Measurements from ENCODE around the gene SLC2A14.
A peak's percentile ranks its signal among the peaks of the same experiment; 100 is the strongest.
"Not testable (repeated sequence)": the region's sequence is repeated elsewhere in the genome, so short reads cannot be mapped to it uniquely, and the experiment has no call there.

The SLC2A14 gene

DNA sequence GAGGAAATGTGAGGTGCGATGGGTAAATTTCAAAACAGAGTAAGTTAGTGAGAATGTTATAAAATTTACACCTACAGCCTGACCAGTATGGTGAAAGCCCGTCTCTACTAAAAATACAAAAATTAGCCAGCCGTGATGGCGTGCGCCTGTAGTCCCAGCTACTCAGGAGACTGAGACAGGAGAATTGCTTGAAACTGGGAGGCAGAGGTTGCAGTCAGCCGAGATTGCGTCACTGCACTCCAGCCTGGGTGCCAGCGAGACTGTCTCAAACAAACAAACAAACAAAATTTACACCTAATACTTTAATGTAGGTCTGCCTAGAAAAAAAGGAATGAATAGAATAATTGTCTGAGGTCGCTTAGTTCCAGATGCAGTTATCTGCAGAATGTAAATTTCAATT is 37.6 kb downstream of the SLC2A14 start:
- DNase-seq (ENCODE audit: low spot score), result no peak

DNA sequence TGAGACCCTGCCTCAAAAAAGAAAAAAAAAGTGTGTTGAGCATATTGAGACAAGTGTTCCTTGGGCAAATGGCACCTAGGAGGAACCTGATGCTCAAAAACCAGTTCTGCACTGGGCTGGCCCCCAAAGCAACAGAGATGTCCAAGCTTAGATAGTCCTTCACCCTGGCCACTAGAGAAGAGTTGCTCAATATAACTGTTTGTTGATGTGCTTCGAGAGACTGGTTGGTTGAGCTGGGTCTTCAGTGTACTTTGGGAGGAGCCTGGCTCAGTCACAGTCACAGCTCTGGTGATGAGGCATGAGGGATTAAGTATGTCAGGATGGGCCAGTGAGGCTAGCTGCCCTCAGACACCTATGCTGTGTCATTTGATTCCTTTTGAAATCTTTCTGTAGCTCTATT is 38.0 kb downstream of the SLC2A14 start:
- FAIRE-seq, result no peak
- DNase-seq (ENCODE audit: low spot score), result no peak

More for the DNA sequence above, 37.6 kb downstream of the SLC2A14 start:
- no peak for FAIRE-seq

DNA sequence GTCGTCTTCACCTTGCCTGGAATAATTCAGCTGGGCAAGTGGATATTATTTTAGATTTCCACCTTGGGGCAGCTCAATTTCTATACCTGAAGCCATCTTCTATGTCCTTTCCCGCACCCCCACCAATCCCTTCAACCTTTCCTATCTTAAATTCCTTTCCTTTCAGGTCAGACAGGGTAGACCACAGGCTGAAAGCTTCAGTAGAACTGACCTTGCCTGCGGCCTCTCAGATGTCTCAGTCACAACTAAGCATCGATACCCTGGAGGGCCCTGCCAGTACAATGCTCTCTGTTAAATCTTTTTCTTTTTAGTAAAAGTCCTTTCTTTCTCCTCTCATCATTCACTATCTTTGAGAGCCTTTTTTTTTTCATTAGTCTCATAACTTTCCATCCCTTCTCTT is 38.9 kb downstream of the SLC2A14 start:
- FAIRE-seq, result no peak
- no peak for DNase-seq (ENCODE audit: low spot score)

DNA sequence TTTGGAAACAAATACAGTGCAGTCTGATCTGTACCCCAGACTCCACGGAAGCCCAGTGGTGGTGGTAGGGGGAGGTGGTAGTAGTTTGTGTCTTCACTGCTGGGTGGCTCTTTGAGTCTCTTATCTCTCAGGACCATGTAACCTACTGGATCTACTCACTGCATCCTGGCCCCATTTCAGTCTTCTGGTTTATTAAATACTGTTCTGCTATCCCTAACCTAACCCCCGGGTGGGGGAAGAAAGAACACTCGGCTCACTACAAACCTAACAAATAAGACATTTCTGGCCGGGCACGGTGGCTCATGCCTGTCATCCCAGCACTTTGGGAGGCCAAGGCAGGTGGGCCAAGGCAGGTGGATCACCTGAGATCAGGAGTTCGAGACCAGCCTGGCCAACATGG is 39.5 kb downstream of the SLC2A14 start:
- not testable (repeated sequence) for FAIRE-seq; DNase-seq (ENCODE audit: low spot score)

DNA sequence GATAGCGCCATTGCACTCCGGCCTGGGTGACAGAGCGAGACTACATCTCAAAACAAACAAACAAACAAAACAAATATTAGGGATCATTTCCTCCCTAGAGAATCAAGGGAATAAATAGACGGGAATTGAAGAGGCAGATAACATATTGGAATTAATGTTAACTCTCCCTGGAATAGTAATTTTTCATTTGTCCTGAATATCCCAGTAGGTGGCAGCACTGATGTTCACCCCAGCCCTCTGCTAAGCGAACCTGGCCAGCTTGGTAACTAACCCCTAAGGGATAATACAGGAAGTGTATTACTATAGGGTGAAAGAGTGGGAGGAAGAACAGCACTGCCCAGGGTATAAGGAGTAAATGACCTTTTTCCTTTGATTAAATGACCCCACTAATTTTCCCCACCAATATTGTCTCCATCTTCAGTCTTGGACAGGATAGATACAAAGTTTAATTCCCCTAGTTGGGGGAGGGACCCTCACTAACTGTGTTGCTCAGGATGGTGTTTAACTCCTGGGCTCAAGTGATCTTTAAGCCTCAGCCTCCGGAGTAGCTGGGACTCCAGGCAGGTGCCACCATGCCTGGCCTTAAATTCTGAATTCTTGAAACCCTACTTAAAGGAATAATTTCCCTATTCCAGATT is 40.5 kb downstream of the SLC2A14 start:
- peak; percentile 73 for DNase-seq (ENCODE audit: low spot score)
- FAIRE-seq, result peak; percentile 76

DNA sequence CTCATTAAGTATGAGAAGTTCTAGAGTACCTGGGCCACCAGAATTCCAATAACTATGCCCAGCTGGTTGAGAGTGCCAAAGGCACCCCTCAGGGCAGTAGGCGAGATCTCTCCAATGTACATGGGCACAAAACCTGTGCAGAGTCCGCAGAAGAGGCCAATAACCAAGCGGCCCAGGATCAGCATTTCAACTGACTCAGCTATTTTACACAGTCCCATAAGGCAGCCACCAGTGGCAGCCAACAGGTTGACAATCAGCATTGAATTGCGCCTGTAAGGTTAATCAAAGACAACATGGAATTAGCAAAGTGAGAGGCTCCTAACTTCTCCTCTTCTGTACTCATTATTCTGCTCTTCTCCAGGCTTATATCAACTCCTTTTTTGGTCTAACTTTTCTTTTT is 43.0 kb downstream of the SLC2A14 start:
- not testable (repeated sequence) for FAIRE-seq; DNase-seq (ENCODE audit: low spot score)

DNA sequence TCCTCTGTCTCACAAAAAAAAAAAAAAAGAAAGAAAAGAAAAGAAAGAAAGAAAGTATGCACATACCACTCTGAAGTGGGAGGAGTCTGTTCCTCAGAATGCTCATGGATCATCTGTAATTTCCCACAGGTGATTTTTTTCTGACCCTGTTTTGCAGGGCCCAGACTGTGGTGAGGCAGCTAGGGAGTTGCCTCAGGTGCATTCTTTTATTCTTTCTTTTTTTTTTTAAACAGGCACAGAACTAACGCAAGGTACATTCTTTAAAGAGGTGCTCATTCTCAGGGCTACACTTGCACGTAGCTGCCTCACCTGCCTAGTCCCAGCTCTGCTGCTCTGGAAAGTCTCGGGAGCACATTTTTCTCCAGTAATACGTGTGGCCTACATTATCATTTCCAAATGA is 47.0 kb downstream of the SLC2A14 start:
- not testable (repeated sequence) for DNase-seq (ENCODE audit: low spot score); FAIRE-seq

DNA sequence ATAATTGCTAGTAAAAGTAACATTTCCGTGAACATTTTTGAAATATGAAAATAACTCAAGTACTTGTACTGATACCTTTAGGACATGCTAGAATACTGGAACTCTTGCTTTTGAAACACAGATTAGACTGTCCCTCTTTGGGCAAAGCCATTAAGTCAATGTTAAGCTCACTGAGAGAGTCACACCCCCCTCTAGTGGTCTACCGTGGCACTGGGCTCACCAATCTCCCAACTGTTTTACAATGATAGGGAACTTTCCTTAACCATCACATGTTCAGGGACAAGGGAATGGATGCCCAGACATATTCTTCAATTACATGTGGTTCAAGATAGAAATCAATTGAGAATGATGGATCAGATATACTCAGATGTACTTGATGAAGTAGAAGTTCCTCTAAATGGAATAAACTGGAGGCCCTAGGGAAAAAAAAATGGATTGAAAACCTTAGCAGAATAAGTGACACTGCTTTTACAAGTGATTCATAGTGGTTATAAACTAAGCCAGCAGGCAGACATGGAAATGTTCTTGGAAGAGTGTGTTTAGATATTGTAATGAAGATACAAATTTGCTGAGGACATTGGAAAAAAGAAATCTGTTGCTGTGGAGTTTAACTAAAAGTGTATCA is 65.7 kb downstream of the SLC2A14 start:
- peak; percentile 84 for DNase-seq (ENCODE audit: low spot score)
- peak; percentile 61 for FAIRE-seq

DNA sequence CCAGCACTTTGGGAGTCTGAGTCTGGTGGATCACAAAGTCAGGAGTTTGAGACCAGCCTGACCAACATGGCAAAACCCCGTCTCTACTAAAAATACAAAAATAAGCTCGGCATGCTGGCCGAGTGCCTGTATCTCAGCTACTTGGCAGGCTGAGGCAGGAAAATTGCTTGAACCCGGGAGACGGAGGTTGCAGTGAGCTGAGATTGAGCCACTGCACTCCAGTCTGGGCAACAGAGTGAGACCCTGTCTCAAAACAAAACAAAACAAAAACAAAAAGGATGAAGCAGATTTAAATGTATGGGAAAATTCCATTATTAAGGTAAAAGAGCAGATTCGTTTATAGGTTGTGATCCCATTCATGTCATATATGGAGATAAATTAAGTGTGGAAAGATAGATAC is 66.4 kb downstream of the SLC2A14 start:
- not testable (repeated sequence) for DNase-seq (ENCODE audit: low spot score); FAIRE-seq

DNA sequence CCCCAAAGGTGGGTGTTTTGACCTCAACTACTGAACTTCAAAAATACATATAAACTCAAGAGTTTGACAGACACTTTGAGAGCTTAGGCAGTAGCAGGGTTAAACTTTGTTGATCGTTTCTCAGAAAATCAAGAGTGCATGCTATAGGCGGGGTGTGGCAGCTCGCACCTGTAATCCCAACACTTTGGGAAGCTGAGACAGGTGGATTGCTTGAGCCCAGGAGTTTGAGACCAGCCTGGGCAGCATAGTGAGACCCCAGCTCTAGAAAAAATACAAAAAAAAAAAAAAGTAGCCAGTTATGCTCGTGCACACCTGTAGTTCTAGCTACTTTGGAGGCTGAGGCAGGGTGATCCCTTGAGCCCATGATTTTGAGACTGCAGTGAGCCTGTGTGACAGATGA is 71.3 kb downstream of the SLC2A14 start:
- FAIRE-seq (no peak), DNase-seq (ENCODE audit: low spot score) (no peak)

DNA sequence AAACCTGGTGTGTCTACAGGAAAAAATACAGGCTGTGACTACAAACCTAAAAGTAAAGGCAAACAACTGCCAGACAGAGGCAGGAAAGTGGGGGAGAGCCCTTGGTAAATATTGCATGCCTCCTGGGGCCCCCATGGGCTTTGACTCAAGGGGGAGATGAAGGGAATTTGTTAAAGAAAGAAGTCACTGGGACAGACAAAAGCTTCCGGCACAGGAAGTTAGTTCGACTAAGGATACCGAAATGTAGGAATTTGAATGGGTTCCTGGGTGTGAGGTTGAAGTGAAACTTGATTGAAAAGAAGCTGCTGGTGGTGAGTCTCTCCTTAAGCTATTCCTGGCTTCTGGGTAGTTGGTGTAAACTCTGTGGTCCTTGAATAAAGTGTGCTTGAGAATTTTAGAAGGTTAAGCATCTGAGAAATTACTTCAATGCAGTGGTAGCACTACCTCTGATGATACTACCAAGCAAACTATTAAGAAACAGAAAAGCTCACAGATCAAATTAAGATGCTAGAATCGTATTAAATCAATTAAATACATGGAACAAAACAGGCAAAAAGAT is 73.9 kb downstream of the SLC2A14 start:
- peak; percentile 72 for FAIRE-seq
- not testable (repeated sequence) for DNase-seq (ENCODE audit: low spot score)

DNA sequence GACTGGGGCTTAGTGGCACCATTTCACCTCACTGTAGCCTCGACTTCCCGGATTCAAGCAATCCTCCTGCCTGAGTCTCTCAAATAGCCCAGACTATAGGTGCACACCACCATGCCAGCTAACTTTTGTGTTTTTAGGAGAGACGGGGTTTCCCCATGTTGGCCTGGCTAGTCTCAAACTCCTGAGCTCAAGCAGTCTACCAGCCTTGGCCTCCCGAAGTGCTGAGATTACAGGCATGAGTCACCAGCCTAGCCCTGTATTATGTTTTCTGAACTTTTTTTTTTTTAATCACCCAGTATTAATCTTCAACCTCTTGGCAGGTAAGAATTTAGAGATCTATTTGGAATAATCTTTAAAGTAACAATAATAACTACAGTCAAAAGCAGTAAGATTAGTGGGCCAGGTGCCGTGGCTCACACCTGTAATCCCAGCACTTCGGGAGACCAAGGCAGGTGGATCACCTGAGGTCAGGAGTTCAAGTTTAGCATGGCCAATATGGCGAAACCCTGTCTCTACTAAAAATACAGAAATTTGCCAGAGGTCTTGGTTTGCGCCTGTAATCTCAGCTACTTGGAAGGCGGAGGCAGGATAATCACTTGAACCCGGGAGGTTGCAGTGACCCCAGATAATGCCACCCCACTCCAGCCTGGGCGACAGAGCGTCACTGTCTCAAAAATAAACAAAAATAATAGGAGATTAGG is 74.9 kb downstream of the SLC2A14 start:
- no peak for DNase-seq (ENCODE audit: low spot score)

DNA sequence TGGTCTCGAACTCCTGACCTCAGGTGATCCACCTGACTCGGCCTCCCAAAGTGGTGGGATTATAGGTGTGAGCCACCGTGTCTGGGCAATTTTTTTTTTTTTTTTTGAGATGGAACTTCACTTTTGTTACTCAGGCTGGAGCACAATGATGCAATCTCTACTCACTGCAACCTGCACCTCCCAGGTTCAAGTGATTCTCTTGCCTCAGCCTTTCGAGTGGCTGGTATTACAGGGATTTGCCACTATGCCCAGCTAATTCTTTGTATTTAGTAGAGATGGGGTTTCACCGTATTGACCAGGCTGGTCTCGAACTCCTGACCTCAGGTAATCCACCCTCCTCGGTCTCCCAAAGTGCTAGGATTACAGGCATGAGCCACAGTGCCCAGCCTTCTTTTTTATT is 75.4 kb downstream of the SLC2A14 start:
- FAIRE-seq, result not testable (repeated sequence)

More for the DNA sequence above, 74.9 kb downstream of the SLC2A14 start:
- FAIRE-seq, result no peak

DNA sequence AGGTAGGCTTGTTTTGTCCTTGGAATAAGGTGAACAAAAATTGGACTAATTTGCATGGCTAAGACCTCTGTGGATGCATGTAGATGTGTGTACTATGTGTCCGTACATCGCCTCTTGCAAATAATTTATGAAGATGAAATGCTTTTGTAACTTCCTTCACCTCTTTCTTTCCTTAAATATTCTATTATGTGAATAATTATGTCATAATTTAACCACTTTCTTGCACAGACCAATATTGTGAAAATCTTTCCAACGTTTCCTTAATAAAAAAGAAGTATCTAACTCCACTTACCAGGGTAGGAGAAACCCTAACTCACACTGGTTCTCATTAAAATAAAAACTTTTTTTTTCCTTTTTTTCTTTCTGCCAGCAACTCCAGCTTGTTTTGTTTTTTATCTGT is 79.5 kb downstream of the SLC2A14 start:
- DNase-seq (ENCODE audit: low spot score) (no peak), FAIRE-seq (no peak)

More for the DNA sequence above, 75.4 kb downstream of the SLC2A14 start:
- DNase-seq (ENCODE audit: low spot score), result not testable (repeated sequence)

DNA sequence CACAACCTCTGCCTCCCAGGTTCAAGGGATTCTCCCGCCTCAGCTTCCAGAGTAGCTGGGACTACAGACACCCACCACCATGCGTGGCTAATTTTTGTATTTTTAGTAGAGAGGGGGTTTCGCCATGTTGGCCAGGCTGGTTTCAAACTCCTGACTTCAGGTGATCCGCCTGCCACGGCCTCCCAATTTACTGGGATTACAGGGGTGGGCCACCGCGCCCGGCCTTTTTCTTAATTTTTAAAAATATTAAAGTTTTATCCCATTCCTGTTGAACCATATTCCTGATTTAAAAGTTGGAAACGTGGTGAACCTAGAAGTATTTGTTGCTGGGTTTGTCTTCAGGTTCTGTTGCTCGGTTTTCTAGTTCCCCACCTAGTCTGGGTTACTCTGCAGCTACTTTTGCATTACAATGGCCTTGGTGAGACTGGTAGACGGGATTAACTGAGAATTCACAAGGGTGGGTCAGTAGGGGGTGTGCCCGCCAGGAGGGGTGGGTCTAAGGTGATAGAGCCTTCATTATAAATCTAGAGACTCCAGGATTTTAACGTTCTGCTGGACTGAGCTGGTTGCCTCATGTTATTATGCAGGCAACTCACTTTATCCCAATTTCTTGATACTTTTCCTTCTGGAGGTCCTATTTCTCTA is 83.7 kb downstream of the SLC2A14 start, which contains the start of gene NANOG:
TSS of gene NANOG (plus strand) at position 519 of the 645 bp plus-strand sequence. CDS start 213 bp downstream, outside the sequence.
- not testable (repeated sequence) for DNase-seq (ENCODE audit: low spot score)

DNA sequence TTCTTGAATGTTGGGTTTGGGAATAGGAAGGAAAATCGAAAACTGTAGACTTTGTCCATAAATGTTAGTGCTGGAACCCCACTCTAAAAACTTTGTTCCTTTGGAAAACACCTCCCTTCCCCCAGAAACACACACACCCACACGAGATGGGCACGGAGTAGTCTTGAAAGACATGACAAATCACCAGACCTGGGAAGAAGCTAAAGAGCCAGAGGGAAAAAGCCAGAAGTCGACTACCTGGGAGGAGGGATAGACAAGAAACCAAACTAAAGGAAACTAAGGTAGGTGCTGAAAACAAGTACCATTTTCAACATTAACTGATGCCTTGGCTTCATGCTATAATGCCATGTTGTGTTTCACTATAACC is 84.4 kb downstream of the SLC2A14 start:
- DNase-seq (ENCODE audit: low spot score), result no peak
- no peak for FAIRE-seq

More for the DNA sequence above, 83.7 kb downstream of the SLC2A14 start, which contains the start of gene NANOG:
- not testable (repeated sequence) for FAIRE-seq

DNA sequence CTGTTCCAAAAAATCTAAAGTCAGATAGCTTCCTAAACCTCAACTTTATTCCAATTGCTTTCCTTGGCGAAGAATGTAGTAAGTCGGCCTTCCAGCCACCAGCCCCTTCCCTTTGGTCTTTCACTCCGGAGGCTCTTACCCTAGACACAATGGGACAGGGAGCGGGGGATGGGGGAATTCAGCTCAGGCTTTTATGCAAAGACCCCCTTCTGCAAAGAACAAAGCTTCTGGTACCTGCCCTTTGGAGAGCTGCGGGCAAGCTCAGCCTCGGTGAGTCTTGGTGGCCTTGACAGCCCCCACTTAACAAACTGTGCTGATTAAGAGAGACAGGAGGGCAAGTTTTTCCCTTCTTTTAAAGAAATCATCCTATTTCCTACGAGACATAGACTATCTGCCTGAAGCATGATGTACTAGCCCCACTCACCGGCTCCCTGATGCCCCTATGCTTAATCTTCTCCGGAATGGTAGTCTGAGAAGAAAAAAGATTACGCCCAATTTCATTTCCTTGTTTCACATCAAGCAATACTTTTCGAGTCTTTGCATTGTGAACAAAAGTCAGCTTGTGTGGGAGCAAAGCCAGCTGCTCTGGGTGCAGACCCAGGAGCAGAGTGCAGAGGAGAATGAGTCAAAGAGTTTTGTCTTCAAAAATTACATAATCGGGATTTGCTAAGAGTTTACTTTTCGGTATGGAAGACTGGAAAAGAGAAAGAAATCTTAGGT is 85.0 kb downstream of the SLC2A14 start:
- no peak for DNase-seq (ENCODE audit: low spot score)
- no peak for FAIRE-seq

DNA sequence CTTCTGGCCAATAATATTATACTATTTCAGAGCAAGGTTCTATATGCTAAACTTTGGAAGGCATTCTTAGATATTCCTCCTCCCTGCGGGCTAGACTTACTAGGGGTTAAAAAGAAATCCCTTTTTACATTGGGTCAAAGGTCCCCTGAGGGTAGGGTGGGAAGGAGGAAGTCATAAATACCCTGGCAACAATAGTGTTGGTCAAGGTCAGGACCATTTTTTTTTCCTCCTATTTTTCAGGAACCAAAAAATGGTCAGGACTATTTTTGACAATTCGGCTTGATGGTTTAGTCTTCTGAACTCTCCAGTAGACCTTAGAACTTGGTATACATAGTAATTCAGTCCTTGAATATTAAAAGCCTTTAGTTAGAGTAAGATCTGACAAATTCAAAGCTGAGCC is 88.0 kb downstream of the SLC2A14 start:
- FAIRE-seq (no peak), DNase-seq (ENCODE audit: low spot score) (no peak)

DNA sequence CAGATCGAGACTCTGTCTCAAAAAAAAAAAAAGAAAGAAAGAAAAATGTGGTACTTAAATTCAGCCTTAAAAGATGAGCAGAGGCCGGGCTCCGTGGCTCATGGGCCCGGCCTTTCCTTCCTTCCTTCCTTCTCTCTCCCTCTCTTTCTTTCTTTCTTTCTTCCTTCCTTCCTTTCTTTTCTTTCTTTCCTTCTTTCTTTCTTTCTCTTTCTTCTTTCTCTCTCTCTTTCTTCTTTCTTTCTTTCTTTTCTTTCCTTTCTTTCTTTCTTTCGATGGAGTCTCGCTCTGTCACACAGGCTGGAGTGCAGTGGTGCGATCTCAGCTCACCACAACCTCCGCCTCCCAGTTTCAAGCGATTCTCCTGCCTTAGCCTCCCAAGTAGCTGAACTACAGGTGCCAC is 89.3 kb downstream of the SLC2A14 start:
- not testable (repeated sequence) for DNase-seq (ENCODE audit: low spot score); FAIRE-seq

DNA sequence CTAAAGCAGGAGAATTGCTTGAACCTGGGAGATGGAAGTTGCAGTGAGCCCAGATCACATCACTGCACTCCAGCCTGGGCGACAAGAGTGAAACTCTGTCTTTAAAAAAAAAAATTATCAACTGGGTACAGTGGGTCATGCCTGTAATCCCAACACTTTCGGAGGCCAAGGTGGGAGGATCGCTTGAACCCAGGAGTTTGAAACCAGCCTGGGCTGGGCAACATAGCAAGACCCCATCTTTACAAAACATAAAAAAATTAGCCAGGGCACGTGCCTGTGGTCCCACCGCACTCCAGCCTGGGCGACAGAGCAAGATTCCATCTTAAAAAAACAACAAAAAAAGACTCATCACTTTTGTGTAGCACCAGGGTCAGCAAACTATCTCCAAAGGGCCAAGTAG is 90.7 kb downstream of the SLC2A14 start:
- DNase-seq (ENCODE audit: low spot score) (no peak), FAIRE-seq (no peak)

DNA sequence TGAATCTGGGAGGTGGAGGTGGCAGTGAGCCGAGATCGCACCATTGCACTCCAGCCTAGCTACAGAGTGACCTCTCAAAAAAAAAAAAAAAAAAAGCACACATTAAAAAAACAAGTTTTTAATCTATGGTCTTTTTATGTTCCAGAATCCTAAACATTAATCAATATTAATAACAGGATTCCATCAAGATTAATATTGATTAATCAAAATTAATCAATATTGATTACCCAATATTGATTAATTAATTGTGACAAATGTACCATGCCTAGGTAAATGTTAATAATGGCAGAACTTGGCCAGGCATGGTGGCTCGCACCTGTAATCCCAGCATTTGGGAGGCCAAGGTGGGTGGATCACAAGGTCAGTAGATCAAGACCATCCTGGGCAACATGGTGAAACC is 91.4 kb downstream of the SLC2A14 start:
- no peak for DNase-seq (ENCODE audit: low spot score)
- FAIRE-seq, result no peak

All from urothelium cell line (cell line).